Myocyte (in vitro differentiated cells): ENCODE results near the gene SH3YL1. TPM values are rescaled to one million over a fixed set of nuclear protein-coding genes. Genes with fewer than 3 reads are reported as not detected.

Experiments used
- DNase-seq: peaks from one replicate; pipeline ENCODE4 v3.0.0-alpha.2; 2012; ENCODE audit warnings: low read depth
- polyA plus RNA-seq: library from polyadenylated mRNA; unstranded; fragments of >200 nt; gene quantifications from one replicate; pipeline ENCODE4 v1.2.1, GENCODE V29; 2012; ENCODE audit warnings: missing spikeins
- total RNA-seq: library from RNA; depleted of rRNA; stranded (reverse); fragments of >200 nt; gene quantifications from 2 replicates; pipeline ENCODE4 v1.2.3, GENCODE V29; 2014

Gene SH3YL1, protein sequence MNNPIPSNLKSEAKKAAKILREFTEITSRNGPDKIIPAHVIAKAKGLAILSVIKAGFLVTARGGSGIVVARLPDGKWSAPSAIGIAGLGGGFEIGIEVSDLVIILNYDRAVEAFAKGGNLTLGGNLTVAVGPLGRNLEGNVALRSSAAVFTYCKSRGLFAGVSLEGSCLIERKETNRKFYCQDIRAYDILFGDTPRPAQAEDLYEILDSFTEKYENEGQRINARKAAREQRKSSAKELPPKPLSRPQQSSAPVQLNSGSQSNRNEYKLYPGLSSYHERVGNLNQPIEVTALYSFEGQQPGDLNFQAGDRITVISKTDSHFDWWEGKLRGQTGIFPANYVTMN
- 40.6 and 48.7 TPM in 2 replicates for total RNA-seq
- polyA plus RNA-seq, result 31.1 TPM

DNA sequence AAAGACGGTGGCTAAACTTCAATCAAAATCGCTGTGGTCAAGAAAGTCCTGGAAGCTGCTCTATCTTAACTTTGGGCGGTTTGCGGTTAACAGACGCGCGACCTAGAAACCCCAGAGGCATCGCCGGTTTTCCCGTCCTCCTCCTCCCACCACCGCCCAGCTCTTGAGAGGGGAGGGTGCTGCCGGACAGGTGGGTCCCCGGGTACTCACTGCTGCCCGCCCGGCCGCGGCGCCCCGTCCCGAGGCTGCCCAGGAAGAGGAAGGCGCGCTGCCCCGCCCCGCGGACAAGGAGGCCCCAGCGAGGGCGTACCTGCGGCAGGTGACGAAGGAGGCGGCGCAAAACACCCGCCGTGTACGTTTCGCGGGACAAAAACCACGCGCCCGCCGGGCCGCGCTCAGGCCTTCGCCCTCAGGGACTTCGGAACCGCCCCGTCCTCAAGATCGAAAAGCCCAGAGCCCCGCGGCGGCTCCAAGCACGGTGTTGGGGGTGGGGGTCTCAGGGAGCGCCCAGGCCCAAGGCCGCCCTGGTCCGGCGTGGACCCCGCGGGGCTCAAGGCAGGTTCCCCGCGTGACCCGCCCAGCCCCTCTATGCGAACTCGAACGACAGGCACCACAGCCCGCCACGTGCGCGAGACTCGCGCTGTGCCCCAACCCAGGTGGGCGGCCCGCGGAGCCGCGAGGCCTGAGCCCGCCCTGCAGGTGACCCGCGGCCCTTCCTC, at the start of gene SH3YL1:
SH3YL1 (minus strand) TSS at position 259 of the 719 bp plus-strand sequence; CDS start at position 211, 48 bp downstream.
- DNase-seq, result peak; percentile 11

DNA sequence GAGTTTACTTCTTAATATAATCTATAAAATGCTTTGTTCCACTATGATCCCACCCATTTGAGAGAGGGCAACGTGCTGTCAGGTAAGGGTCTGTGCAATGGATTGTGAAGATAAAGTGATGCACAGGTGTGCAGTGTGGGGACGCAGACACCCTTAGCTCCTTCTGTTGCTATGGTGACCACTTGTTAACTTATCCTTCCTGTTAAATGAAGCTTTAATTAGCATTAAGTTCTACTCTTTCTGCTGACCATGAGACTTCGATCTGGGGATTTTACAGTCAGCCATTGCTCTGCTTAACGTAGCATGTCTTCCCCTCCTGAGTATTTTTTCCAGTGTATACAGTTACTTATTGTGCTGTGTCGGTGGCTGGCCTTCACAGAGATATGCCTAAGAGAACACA, 47.2 kb upstream of the SH3YL1 start:
- no peak for DNase-seq

DNA sequence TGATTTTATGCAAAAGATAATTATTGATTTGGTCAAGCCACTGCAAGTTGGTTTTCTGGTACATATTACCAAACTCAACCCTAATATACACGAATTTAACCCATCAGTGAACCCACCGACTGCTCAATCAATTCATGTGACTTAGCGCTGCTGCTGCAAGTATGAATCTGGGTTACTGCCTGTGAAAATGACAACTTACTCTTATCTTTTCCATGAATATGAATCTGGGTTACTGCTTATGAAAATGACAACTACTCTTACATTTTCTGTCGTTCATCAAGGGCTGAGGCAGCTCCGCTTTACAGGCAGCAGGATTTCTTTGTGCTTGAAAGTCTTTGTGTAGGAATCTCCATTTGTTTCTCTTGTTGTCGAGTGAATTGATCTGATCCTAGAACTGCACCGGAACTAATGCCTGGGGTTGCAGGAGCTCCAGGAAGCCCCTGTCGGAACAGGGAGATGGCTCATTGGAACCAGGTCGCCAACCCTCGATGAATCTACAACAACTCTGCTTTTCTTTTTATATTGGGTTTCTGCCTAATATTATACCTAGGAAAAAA, 46.2 kb upstream of the SH3YL1 start:
- DNase-seq, result no peak

DNA sequence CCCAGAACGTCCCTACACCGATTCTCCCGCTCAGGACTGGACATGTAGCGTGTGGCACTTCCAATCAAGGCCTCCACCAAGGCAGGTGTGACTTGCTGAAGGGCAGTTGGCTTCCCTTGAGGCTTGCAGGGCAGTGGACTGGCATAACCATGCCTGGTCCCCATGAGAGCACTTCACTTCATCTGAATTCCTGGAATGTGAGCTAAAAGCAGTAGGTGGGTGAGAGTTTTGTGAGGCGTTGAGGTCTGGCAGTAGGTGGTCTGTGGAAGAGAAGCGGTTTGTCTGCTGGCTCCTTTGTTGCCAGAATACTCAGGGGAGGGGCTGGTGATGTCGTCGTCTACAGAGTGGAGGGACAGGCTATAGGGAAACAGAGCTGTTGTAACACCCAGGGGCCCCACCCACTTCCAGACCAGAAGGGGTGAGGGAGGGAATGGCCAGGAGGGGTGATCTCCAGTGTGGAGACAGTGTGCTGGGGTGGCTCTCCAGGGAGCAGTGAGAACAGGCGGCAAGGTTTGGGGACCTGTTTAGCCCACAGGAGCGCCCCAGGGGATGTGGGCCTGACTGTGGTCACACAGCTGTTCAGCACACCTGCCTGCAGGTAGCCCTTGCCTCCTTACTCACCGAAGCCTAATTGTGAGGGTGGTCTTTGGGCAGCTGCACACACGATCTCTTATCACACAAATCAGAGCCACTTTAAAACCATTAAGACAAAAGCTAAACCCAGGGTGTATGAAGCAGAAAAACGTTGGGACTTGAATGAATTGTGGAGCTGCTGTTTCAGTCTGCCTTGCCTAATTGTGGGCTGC, 45.5 kb upstream of the SH3YL1 start:
- no peak for DNase-seq

DNA sequence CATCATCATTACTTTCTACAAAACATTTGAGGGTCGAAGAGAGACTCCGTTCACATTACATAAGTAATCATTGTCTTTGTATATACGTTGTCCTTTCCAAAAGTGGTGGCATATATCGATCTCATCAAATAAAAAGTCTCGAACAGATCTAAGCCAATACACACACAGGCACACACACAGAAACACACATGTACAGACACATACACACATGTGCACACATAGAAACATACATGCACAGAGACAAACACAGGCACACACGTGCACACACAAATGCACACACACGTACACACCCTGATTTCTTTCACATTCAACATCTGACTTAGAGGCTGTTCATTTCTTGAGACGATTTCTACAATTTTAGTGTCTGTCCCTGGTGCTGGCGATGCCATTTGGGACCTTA, 41.5 kb upstream of the SH3YL1 start:
- no peak for DNase-seq

- DNase-seq, result no peak
These were observed 32.5 kb upstream of the SH3YL1 start for GRCh38 chr2:296354-296753.

- DNase-seq, result no peak
These were observed 31.3 kb upstream of the SH3YL1 start for GRCh38 chr2:295090-295489.

- DNase-seq, result peak; percentile 66
These were observed 26.4 kb upstream of the SH3YL1 start for GRCh38 chr2:290090-290722.

DNA sequence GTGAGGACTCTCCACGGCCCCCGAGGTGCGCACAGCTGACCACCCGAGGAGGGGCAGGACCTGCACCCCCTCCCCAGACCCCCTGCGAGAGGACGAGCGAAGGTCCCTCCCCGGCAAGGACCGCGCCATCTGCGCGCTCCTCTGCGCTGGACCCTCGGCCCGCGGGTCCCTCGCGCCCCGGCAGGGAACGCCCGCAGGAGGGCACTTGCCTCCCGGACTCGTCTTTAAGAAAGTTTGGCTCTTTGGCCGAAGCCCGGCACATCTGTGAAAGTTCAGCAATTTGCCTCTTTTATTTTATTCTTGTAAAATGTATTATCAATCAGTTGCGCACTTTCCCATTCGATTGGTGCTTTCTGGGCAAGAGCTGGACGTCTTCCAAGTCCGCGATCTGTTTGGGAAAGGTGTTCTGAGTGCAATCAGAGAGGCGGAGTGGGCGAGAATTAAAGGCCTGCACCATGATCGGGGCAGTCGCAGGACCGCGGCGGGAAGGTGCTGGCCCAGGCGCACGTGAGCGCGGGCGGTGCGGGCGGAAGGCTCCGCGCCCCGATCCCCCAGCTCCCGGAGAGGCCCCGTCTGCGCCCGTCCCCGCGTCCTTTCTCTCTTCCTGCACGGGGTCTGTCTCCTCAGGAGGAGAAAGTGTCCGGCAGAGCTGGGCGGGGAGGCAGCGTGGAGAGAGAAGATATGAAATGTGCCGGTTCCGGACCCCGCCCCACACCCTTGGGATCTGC, 25.7 kb upstream of the SH3YL1 start:
- DNase-seq, result peak; percentile 17

DNA sequence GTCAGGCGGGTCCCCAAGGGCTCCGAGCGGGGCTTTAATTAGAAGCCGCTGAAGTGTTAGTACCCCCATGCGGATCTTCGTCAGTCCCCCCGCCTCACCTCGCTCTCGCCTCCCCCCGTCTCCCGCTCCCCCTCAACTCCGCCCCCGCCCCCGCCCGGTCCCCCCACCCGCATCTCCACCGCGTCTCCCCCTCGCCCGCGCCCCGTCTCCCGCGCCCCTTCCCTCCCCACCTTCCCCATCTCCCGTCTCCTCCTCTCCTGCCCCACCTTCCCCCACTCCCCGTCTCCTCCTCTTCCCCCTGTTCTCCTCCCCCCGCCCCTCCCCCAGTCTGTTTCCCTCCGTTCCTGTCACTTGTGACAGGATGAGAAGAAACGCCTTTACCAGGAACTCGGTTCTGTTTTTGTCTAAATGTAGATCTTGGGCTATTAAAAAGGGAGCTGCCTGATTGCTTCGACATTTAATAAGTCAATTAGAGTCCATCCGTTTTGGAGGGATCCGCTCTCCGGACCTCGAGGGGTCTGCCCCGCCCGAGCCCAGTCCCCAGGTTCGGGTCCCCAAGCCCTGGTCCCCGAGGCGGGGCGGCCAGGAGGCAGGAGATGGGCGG, 25.0 kb upstream of the SH3YL1 start:
- DNase-seq, result no peak

- no peak for DNase-seq
These were observed 24.3 kb upstream of the SH3YL1 start, which contains the start of gene ALKAL2 for GRCh38 chr2:287911-288757. TSS of gene ALKAL2 (minus strand) at chr2:288091. CDS start at chr2:287835, 256 bp downstream.

- DNase-seq, result no peak
These were observed 23.6 kb upstream of the SH3YL1 start for GRCh38 chr2:287471-287885.

- no peak for DNase-seq
These were observed 23.1 kb upstream of the SH3YL1 start for GRCh38 chr2:286774-287392.

DNA sequence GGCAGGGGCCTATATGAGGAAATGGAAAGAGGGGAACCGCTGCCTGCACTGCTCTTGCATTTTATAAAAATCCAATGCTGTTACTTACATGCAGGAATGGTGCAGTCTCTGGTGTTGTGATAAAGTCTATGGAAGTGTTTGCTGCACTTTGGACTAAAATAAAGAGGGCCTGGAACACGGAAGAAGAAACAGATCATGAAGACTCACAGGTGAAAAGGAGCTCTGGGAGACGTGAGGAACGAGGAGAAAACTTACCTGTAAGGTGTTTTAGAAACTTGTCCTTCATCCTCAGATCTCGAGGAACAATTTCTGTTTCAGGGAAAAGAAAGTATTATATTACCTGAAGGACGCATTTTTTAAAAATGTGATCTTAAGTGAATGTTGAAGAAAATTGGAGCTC, 22.2 kb upstream of the SH3YL1 start:
- no peak for DNase-seq

- no peak for DNase-seq
These were observed 21.7 kb upstream of the SH3YL1 start for GRCh38 chr2:285531-285930.

GRCh38 chr2:284896-285492, 21.2 kb upstream of the SH3YL1 start:
- no peak for DNase-seq

DNA sequence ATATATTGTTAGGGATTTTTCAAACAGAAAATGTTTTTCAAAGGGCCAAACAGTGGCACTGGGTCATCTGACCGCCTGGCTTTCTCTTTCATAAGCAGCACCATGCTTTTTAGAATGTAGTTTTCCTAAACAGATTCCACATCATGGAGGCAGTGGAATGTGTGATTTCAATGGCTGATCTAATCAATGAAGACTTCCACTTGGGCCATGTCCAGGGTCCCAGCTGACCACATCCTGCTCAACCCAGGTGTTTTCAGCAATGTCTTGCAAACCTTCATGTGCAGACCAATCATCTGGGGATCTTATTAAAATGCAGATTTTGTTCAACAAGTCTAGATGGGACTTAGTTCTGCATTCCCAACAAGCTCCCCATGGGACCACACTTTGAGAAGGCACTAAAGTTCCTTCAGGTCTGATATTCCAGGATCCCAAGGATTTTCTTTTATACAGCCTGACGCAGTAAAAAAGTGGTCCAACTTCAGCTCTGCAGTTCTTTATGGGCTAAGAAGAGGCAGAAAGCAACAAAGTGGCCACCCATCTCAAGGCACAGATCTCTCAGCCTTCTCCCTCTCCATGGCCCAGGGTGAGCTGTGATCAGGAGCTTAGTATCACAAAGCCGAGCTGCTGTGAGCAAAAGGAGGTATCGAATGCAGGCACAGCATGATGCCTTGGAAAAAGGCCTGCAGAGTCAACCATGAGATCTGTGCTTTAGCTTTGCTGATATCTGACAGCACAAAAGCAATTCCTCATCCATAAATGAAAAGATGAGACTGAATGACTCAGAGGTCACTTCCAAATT, 20.4 kb upstream of the SH3YL1 start:
- DNase-seq, result no peak
